Measurements from ENCODE around the gene WNT10A. TPM values are rescaled to one million over a fixed set of nuclear protein-coding genes. Genes with fewer than 3 reads are reported as not detected.

The WNT10A gene
- total and polyA plus RNA-seq, 9 of the 15 experiments (the other 6 are each of a cell fraction or from before 2014, with no cell fraction given): not detected

DNA sequence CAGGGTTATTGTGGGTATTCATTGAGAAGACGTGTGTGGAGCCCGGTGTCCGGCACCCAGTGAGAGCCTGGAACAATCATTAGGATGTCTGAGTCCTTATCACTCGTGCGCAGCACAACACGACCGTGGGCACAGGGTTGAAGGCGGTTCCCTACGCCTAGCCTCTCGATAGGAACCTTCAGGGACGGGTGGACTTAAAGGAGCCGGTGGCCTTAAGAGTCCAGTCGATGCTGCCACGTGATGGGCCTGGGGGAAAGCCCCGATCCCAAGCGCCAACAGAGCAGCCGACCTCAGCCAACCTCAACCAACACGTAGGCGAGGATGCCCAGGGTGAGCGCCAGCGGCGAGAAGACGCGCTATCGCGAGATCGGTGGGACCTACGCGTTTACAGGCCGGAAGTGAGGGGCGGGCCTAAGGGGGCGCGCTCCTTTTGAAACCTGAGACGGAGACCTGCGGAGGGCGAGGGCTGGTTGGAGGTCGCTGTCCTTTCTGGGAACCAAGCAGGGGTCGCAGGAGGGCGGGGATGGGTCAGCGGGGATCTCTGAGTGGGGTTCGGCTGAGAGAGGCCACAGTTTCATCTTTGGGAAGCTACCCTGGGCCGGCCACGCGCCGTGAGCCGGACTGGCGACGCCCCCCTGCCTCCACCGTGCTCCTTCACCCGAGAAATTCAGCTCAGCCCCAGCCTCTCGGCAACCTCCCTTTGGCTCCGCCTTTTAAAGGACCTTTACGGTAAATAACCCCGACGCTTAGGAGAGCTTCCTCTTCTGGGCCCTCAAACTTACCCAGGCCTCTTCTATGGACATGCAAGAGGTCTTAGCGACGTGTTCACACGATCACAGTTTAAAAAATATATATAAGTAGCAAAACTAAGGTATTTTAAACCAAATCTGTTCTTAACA is 28.3 kb downstream of the WNT10A start (continued):
- no peak for TF ChIP-seq RBM17 (IDR thresholded peaks at IDR 0.05; ENCODE audit: borderline replicate concordance, low read depth, low read length)
- no peak for TF ChIP-seq HNRNPL (IDR thresholded peaks at IDR 0.05; ENCODE audit: low read depth, low read length)
- TF ChIP-seq, protein P1, sequence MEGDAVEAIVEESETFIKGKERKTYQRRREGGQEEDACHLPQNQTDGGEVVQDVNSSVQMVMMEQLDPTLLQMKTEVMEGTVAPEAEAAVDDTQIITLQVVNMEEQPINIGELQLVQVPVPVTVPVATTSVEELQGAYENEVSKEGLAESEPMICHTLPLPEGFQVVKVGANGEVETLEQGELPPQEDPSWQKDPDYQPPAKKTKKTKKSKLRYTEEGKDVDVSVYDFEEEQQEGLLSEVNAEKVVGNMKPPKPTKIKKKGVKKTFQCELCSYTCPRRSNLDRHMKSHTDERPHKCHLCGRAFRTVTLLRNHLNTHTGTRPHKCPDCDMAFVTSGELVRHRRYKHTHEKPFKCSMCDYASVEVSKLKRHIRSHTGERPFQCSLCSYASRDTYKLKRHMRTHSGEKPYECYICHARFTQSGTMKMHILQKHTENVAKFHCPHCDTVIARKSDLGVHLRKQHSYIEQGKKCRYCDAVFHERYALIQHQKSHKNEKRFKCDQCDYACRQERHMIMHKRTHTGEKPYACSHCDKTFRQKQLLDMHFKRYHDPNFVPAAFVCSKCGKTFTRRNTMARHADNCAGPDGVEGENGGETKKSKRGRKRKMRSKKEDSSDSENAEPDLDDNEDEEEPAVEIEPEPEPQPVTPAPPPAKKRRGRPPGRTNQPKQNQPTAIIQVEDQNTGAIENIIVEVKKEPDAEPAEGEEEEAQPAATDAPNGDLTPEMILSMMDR (IDR thresholded peaks at IDR 0.05 in 2 of 3, conservative IDR thresholded peaks at IDR 0.05 in 1 of 3; ENCODE audit: insufficient read depth in 2 of 3, low read depth in 1 of 3, low read length in 3 of 3): peak in 1 of 3 experiments; percentile 31; a peak in 2 of 6 replicates
- TF ChIP-seq ZNF830 (CRISPR knock-in tag; IDR thresholded peaks at IDR 0.05): no peak
- peak; percentile 82 for TF ChIP-seq ETV1 (tag; conservative IDR thresholded peaks at IDR 0.05; ENCODE audit: low read depth)
- TF ChIP-seq TCF7 (IDR thresholded peaks at IDR 0.05; ENCODE audit: borderline replicate concordance): peak; percentile 84
- TF ChIP-seq ZNF785 (CRISPR knock-in tag; IDR thresholded peaks at IDR 0.05): no peak
- TF ChIP-seq HIVEP1 (CRISPR knock-in tag; IDR thresholded peaks at IDR 0.05): no peak
- no peak for TF ChIP-seq CBX3 (IDR thresholded peaks at IDR 0.05; ENCODE audit: borderline replicate concordance in 1 of 2, low read length in 2 of 2)
- TF ChIP-seq, protein P2, sequence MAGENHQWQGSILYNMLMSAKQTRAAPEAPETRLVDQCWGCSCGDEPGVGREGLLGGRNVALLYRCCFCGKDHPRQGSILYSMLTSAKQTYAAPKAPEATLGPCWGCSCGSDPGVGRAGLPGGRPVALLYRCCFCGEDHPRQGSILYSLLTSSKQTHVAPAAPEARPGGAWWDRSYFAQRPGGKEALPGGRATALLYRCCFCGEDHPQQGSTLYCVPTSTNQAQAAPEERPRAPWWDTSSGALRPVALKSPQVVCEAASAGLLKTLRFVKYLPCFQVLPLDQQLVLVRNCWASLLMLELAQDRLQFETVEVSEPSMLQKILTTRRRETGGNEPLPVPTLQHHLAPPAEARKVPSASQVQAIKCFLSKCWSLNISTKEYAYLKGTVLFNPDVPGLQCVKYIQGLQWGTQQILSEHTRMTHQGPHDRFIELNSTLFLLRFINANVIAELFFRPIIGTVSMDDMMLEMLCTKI (IDR thresholded peaks at IDR 0.05; ENCODE audit: partially characterized antibody): no peak
- TF ChIP-seq RB1 (IDR thresholded peaks at IDR 0.05; ENCODE audit: low read depth): no peak
- peak; percentile 75 for TF ChIP-seq LCOR (CRISPR knock-in tag; IDR thresholded peaks at IDR 0.05)
- TF ChIP-seq SMC3 (conservative IDR thresholded peaks at IDR 0.05; ENCODE audit: insufficient read depth, low read depth, low read length): no peak
- TF ChIP-seq TAF15 (IDR thresholded peaks at IDR 0.05; ENCODE audit: low read depth, low read length): no peak
- TF ChIP-seq XRCC3 (IDR thresholded peaks at IDR 0.05): no peak
- TF ChIP-seq WHSC1 (IDR thresholded peaks at IDR 0.05; ENCODE audit: low read length): no peak
- no peak for TF ChIP-seq NBN (IDR thresholded peaks at IDR 0.05; ENCODE audit: low read depth)
- TF ChIP-seq NR2C2 (CRISPR knock-in tag; IDR thresholded peaks at IDR 0.05): no peak
- peak; percentile 90 for TF ChIP-seq NR2C2 (tag; IDR thresholded peaks at IDR 0.05)
- TF ChIP-seq SFPQ (IDR thresholded peaks at IDR 0.05; ENCODE audit: low read depth, low read length): no peak
- TF ChIP-seq NFRKB (IDR thresholded peaks at IDR 0.05; ENCODE audit: low read depth): no peak
- TF ChIP-seq ZNF766 (CRISPR knock-in tag; conservative IDR thresholded peaks at IDR 0.05): no peak
- peak; percentile 60 for TF ChIP-seq POLR2B (IDR thresholded peaks at IDR 0.05; ENCODE audit: low read depth, partially characterized antibody)
- TF ChIP-seq PHF8 (IDR thresholded peaks at IDR 0.05; ENCODE audit: borderline replicate concordance, low read length): peak; percentile 77; the same call in 1 of the 2 replicates
- TF ChIP-seq PHTF2 (CRISPR knock-in tag; IDR thresholded peaks at IDR 0.05): no peak

Data from K562 (cell line).